Uterus (tissue), 4 donors: ENCODE data around the gene TSPAN5. TPM values are rescaled to one million over a fixed set of nuclear protein-coding genes. Genes with fewer than 3 reads are reported as not detected.
"Not testable (repeated sequence)": the region's sequence is repeated elsewhere in the genome, so short reads cannot be mapped to it uniquely, and the experiment has no call there.

Experiments used
- DNase-seq, 2 donors: peaks; one replicate each; pipeline ENCODE4 v3.0.0-alpha.2; 2019 to 2020
- H3K27ac ChIP-seq, 2 donors: fragments of 200-600 bp; sonication (generic); 1 replicate in 1 of 2; 2 replicates in 1 of 2; pipeline ENCODE4 v1.5.1; 2016 to 2018
- H3K27me3 ChIP-seq, 2 donors: fragments of 200-600 bp; sonication (generic); one replicate each; pipeline ENCODE4 v1.5.1; 2018 to 2019; ENCODE audit warnings: control low read depth in 1 of 2
- H3K36me3 ChIP-seq, 2 donors: fragments of 200-600 bp; sonication (generic); one replicate each; pipeline ENCODE4 v1.5.1; 2019; ENCODE audit warnings: control low read depth in 1 of 2
- H3K4me1 ChIP-seq, 2 donors: fragments of 200-600 bp; sonication (generic); one replicate each; pipeline ENCODE4 v1.5.1; 2018 to 2019; ENCODE audit warnings: control low read depth in 1 of 2
- H3K4me3 ChIP-seq, 2 donors: fragments of 200-600 bp; sonication (generic); 1 replicate in 1 of 2; 2 replicates in 1 of 2; pipeline ENCODE4 v1.5.1; 2018 to 2019; ENCODE audit warnings: mild to moderate bottlenecking in 1 of 2
- H3K9me3 ChIP-seq, 2 donors: fragments of 200-600 bp; sonication (generic); one replicate each; pipeline ENCODE4 v1.5.1; 2019; ENCODE audit warnings: control low read depth in 1 of 2
- CTCF ChIP-seq, 4 experiments: fragments of 200-600 bp in 2 of 4; fragments of 450-650 bp in 2 of 4; sonication (generic) in 2 of 4; IDR thresholded peaks; one replicate each; pipeline ENCODE4 v1.5.1; 2016 to 2019; ENCODE audit warnings: antibody characterized with exemption in 4 of 4, mild to moderate bottlenecking in 2 of 4, moderate library complexity in 1 of 4
- POLR2A ChIP-seq, 2 donors: fragments of 450-650 bp; IDR thresholded peaks; one replicate each; pipeline ENCODE4 v1.6.1; 2016; ENCODE audit warnings: antibody characterized with exemption in 2 of 2, mild to moderate bottlenecking in 1 of 2, moderate library complexity in 1 of 2
- intact Hi-C: fragments of 100-400 bp; cut with DNase I; formaldehyde crosslinking; loops from one replicate; pipeline ENCODE4 v1.15.1; 2023; ENCODE audit warnings: low total_unique reads
- total RNA-seq, 4 donors: library from RNA; depleted of rRNA in 3 of 4; stranded (reverse); fragments of >200 nt in 3 of 4; gene quantifications; one replicate each; pipeline versions ENCODE4 v1.1.0 to v1.2.4, GENCODE V29; 2014 to 2023
- donor health status: DM: yes; HTN: yes; CAD: no.

Gene TSPAN5
- 10 to 100 TPM; 15.9 to 45.3 (median 30.3) TPM for total RNA-seq

- Histone ChIP-seq H3K4me3 (peak within 1 kb of the TSS; percentile 65 to 90), H3K9me3 (no peaks in the 10 kb centered on the region), H3K36me3 (no peaks in the 10 kb centered on the region), H3K27ac (peak within 1 kb of the TSS; percentile 92 to 94), H3K4me1 (no peaks in the 10 kb centered on the region), H3K27me3 (no peaks in the 10 kb centered on the region)
- TF ChIP-seq CTCF (IDR thresholded peaks at IDR 0.05) (peak in 2 of 4 experiments; percentile 6 to 15), POLR2A (IDR thresholded peaks at IDR 0.05) (peak; percentile 9 to 42)
- intact Hi-C loops: no loop called here
- peak; percentile 71 to 77 for DNase-seq
Measured at GRCh38 chr4:98658287-98659105, at the start of gene TSPAN5. Gene TSPAN5 (minus strand): TSS chr4:98658611.

- intact Hi-C loops: no loop called here
- H3K36me3 ChIP-seq: no peaks in the 10 kb centered on the region
- no peak for DNase-seq
- no peaks in the 10 kb centered on the region for H3K4me1 ChIP-seq
- TF ChIP-seq POLR2A (IDR thresholded peaks at IDR 0.05): no peak
- TF ChIP-seq CTCF (IDR thresholded peaks at IDR 0.05): no peak
- no peak overlapping the region for H3K27ac ChIP-seq
- H3K4me3 ChIP-seq: no peak overlapping the region
- H3K27me3 ChIP-seq: no peaks in the 10 kb centered on the region
- no peaks in the 10 kb centered on the region for H3K9me3 ChIP-seq
Measured at GRCh38 chr4:98706935-98707334, 48.5 kb upstream of the TSPAN5 start.

GRCh38 chr4:98706200-98706813, 47.9 kb upstream of the TSPAN5 start:
- H3K36me3 ChIP-seq: no peaks in the 10 kb centered on the region
- H3K4me1 ChIP-seq: no peaks in the 10 kb centered on the region
- no peak overlapping the region for H3K4me3 ChIP-seq
- TF ChIP-seq POLR2A (IDR thresholded peaks at IDR 0.05): no peak
- TF ChIP-seq CTCF (IDR thresholded peaks at IDR 0.05): no peak
- no peaks in the 10 kb centered on the region for H3K9me3 ChIP-seq
- intact Hi-C loops: no loop called here
- no peak overlapping the region for H3K27ac ChIP-seq
- H3K27me3 ChIP-seq: no peaks in the 10 kb centered on the region
- no peak for DNase-seq

- not testable (repeated sequence) for H3K4me3 ChIP-seq
Measured at GRCh38 chr4:98705586-98705985, 47.2 kb upstream of the TSPAN5 start.

GRCh38 chr4:98700656-98701055, 42.2 kb upstream of the TSPAN5 start:
- H3K9me3 ChIP-seq: no peaks in the 10 kb centered on the region
- H3K27ac ChIP-seq: no peak overlapping the region
- H3K4me3 ChIP-seq: no peak overlapping the region
- no peaks in the 10 kb centered on the region for H3K4me1 ChIP-seq
- H3K27me3 ChIP-seq: no peaks in the 10 kb centered on the region
- no peak for TF ChIP-seq CTCF (IDR thresholded peaks at IDR 0.05)
- no peak for TF ChIP-seq POLR2A (IDR thresholded peaks at IDR 0.05)
- H3K36me3 ChIP-seq: no peaks in the 10 kb centered on the region
- no peak for DNase-seq
- intact Hi-C loops: no loop called here

More at GRCh38 chr4:98705586-98705985, 47.2 kb upstream of the TSPAN5 start:
- H3K36me3 ChIP-seq, H3K9me3 ChIP-seq, intact Hi-C loops, DNase-seq, H3K27me3 ChIP-seq, H3K27ac ChIP-seq, H3K4me1 ChIP-seq: not testable (repeated sequence)
